PC-3 (cell line): Measurements from ENCODE around the gene MATCAP1. TPM values are rescaled to one million over a fixed set of nuclear protein-coding genes. Genes with fewer than 3 reads are reported as not detected.

Source experiments
- ATAC-seq: fragments of 200-7000 bp; cut with Tn5 transposase; 2 replicates; pipeline ENCODE4 v1.9.1; 2020; ENCODE audit warnings: mild to moderate bottlenecking, moderate library complexity
- BruUV-seq: library from RNA; stranded (reverse); fragments of 400-500 nt; replicated peaks from 2 replicates; lab custom pipeline; 2021; lab: Mats Ljungman, UMichigan
- CTCF ChIA-PET: fragments of 300-600 bp; sonication (Branson Sonifier 250); formaldehyde crosslinking; loops from one replicate; lab custom pipeline; 2022; ENCODE audit warnings: antibody characterized with exemption; lab: Charles Lee
- POLR2A ChIA-PET: fragments of 300-600 bp; sonication (Branson Sonifier 250); formaldehyde crosslinking; loops from one replicate; lab custom pipeline; 2022; ENCODE audit warnings: antibody characterized with exemption; ENCODE audit not compliant: unreplicated experiment; lab: Charles Lee
- DNase-seq: peaks from one replicate; pipeline ENCODE4 v3.0.0-alpha.2; 2015
- H2AFZ ChIP-seq: fragments of 300-600 bp; sonication (generic); 2 replicates; pipeline ENCODE4 v1.6.0; 2016; ENCODE audit warnings: antibody characterized with exemption, low read length
- H3F3A ChIP-seq: fragments of 300-600 bp; sonication (generic); one replicate; pipeline ENCODE4 v1.6.0; 2017; ENCODE audit warnings: antibody characterized with exemption, low read length, control low read depth, mild to moderate bottlenecking; ENCODE audit not compliant: unreplicated experiment
- H3K27ac ChIP-seq: fragments of 300-600 bp; sonication (generic); 2 replicates; pipeline ENCODE4 v1.5.1; 2016; ENCODE audit warnings: mild to moderate bottlenecking, low read length
- H3K27me3 ChIP-seq: fragments of 300-600 bp; sonication (generic); 2 replicates; pipeline ENCODE4 v1.6.1; 2016; ENCODE audit warnings: low read length, mixed read lengths
- H3K36me3 ChIP-seq: fragments of 300-600 bp; sonication (generic); 2 replicates; pipeline ENCODE4 v1.6.1; 2016; ENCODE audit warnings: low read depth, mixed run types, low read length, mixed read lengths
- H3K4me1 ChIP-seq: fragments of 300-600 bp; sonication (generic); 2 replicates; pipeline ENCODE4 v1.5.1; 2016; ENCODE audit warnings: low read length; ENCODE audit not compliant: insufficient read depth
- H3K4me2 ChIP-seq: fragments of 300-600 bp; sonication (generic); 2 replicates; pipeline ENCODE4 v1.6.0; 2016; ENCODE audit warnings: low read length
- H3K4me3 ChIP-seq: fragments of 300-600 bp; sonication (generic); 2 replicates; pipeline ENCODE4 v1.5.1; 2016; ENCODE audit warnings: mild to moderate bottlenecking, low read length, mixed read lengths
- H3K79me2 ChIP-seq: fragments of 300-600 bp; sonication (generic); 2 replicates; pipeline ENCODE4 v1.6.1; 2017; ENCODE audit warnings: low read length, mixed read lengths
- H3K9ac ChIP-seq: fragments of 300-600 bp; sonication (generic); 2 replicates; pipeline ENCODE4 v1.6.0; 2016; ENCODE audit warnings: mild to moderate bottlenecking, low read length
- H3K9me2 ChIP-seq: fragments of 300-600 bp; sonication (generic); replicated peaks from 2 replicates; pipeline ENCODE4 v1.6.1; 2016; ENCODE audit warnings: mixed run types, low read length, mixed read lengths
- H3K9me3 ChIP-seq: fragments of 300-600 bp; sonication (generic); 2 replicates; pipeline ENCODE4 v1.6.1; 2016; ENCODE audit warnings: low read length, mixed read lengths
- H4K20me1 ChIP-seq: fragments of 300-600 bp; sonication (generic); 2 replicates; pipeline ENCODE4 v1.6.1; 2016; ENCODE audit warnings: low read length, mixed read lengths
- CTCF ChIP-seq: fragments of 300-600 bp; sonication (generic); conservative IDR thresholded peaks from 2 replicates; pipeline ENCODE4 v1.5.1; 2017; ENCODE audit warnings: antibody characterized with exemption, low read depth, mild to moderate bottlenecking, low read length
- EZH2 ChIP-seq: fragments of 300-600 bp; sonication (generic); IDR thresholded peaks from one replicate; pipeline ENCODE4 v1.6.1; 2017; ENCODE audit warnings: antibody characterized with exemption, mild to moderate bottlenecking, low read length; ENCODE audit not compliant: unreplicated experiment
- EZH2phosphoT487 ChIP-seq: fragments of 300-600 bp; sonication (generic); IDR thresholded peaks from 2 replicates; pipeline ENCODE4 v1.6.1; 2018; ENCODE audit warnings: mild to moderate bottlenecking, antibody characterized with exemption, low read length, borderline replicate concordance
- intact Hi-C: fragments of 100-400 bp; cut with micrococcal nuclease; formaldehyde crosslinking; loops from 2 replicates; pipeline ENCODE4 v1.9.0; 2023
- total RNA-seq: library from RNA; depleted of rRNA; stranded (reverse); fragments of >200 nt; gene quantifications from 2 replicates; pipeline ENCODE4 v1.2.3, GENCODE V29; 2014

The MATCAP1 gene
- total RNA-seq, 1 experiment from 2014 or later = 29.6 TPM

- peaks cover 18% of the 10 kb centered on the region; the same call in 1 of the 2 replicates for H3K36me3 ChIP-seq
- no peaks in the 10 kb centered on the region for H3K27me3 ChIP-seq
- peak overlapping the region; percentile 58; the same call in 1 of the 2 replicates for H3K27ac ChIP-seq
- no peaks in the 10 kb centered on the region for H3K9me3 ChIP-seq
- peaks cover 19% of the 10 kb centered on the region for H3K79me2 ChIP-seq
- DNase-seq (no peak), ATAC-seq (no peak)
- no peak for TF ChIP-seq CTCF
- no peak for TF ChIP-seq EZH2
- no peak for TF ChIP-seq EZH2phosphoT487
- peak overlapping the region; percentile 100 for H3K4me3 ChIP-seq
- ChIA-PET CTCF (interaction anchor here (1.3 to 1.7 kb wide), 2 partner anchors 17 to 29 kb away, joined by 5 to 9 read pairs; partner anchors contain the start of gene ELMO3), POLR2A (interaction anchor here (0.6 kb wide), 1 partner anchor 20 kb away, joined by 3 read pairs; no protein-coding TSS in a partner anchor)
- BruUV-seq = no TSS peak
- intact Hi-C loops = no loop called here
- H3K9me2 ChIP-seq = no peaks in the 10 kb centered on the region
- peak overlapping the region; percentile 84 for H3K4me2 ChIP-seq
- peaks cover 12% of the 10 kb centered on the region; the same call in 1 of the 2 replicates for H3K4me1 ChIP-seq
- no peaks in the 10 kb centered on the region for H4K20me1 ChIP-seq
- H2AFZ ChIP-seq = peak overlapping the region; percentile 88; the same call in 1 of the 2 replicates
- peak overlapping the region; percentile 94 for H3K9ac ChIP-seq
- H3F3A ChIP-seq = no peaks in the 10 kb centered on the region
Measured at GRCh38 chr16:67227567-67227921, 43.8 kb upstream of the MATCAP1 start.

- Histone ChIP-seq H3K27me3 (no peaks in the 10 kb centered on the region), H3K9ac (peak within 1 kb of the TSS; percentile 94), H3K4me2 (peak within 1 kb of the TSS; percentile 84), H3K4me1 (peaks cover 12% of the 10 kb centered on the region; the same call in 1 of the 2 replicates), H3K9me3 (no peaks in the 10 kb centered on the region), H3K79me2 (peaks cover 19% of the 10 kb centered on the region), H2AFZ (peak within 1 kb of the TSS; percentile 88), H4K20me1 (no peaks in the 10 kb centered on the region), H3F3A (no peaks in the 10 kb centered on the region), H3K27ac (peak within 1 kb of the TSS; percentile 58), H3K36me3 (peaks cover 18% of the 10 kb centered on the region; the same call in 1 of the 2 replicates), H3K4me3 (peak within 1 kb of the TSS; percentile 100), H3K9me2 (no peaks in the 10 kb centered on the region)
- DNase-seq = peak; percentile 97
- CTCF ChIA-PET = interaction anchor here (1.3 to 1.7 kb wide), 2 partner anchors 17 to 29 kb away, joined by 5 to 9 read pairs; partner anchors contain the start of gene ELMO3
- POLR2A ChIA-PET = interaction anchor here (0.6 to 0.9 kb wide), 6 partner anchors 19 to 336 kb away, joined by 3 to 4 read pairs (median 3); partner anchors contain the start of gene FHOD1
- peak; percentile 92 for ATAC-seq
- TSS peak; percentile 66 for BruUV-seq
- TF ChIP-seq CTCF (peak; percentile 31; the same call in 1 of the 2 replicates), EZH2phosphoT487 (no peak)
- intact Hi-C loops = no loop called here
Measured at GRCh38 chr16:67226804-67227566, 43.2 kb upstream of the MATCAP1 start, which contains the start of gene TMEM208. Gene TMEM208 (plus strand): TSS chr16:67227130. CDS start chr16:67227219, 89 bp downstream.
